CD4-positive, alpha-beta T cell treated with Interferon gamma for 1 hour (primary cell): ENCODE measurements around the gene USP17L21.
"Not testable (repeated sequence)": the region's sequence is repeated elsewhere in the genome, so short reads cannot be mapped to it uniquely, and the experiment has no call there.

Experiments used
- DNase-seq: peaks from one replicate; pipeline ENCODE4 v3.0.0-alpha.2; 2020

Gene USP17L21

GRCh38 chr4:9262572-9262971, at the start of gene USP17L21:
TSS of gene USP17L21 (plus strand) at chr4:9262872. CDS start at chr4:9262872, 0 bp downstream.
- DNase-seq, result not testable (repeated sequence)

- DNase-seq, result not testable (repeated sequence)
Measured at GRCh38 chr4:9214701-9215100, 48.0 kb upstream of the USP17L21 start.

GRCh38 chr4:9215105-9215504, 47.6 kb upstream of the USP17L21 start, which contains the start of gene USP17L11:
TSS of gene USP17L11 (plus strand) at chr4:9215405. CDS start at chr4:9215405, 0 bp downstream.
- not testable (repeated sequence) for DNase-seq

- not testable (repeated sequence) for DNase-seq
Measured at GRCh38 chr4:9219852-9220251, 42.8 kb upstream of the USP17L21 start, which contains the start of gene USP17L12. TSS of gene USP17L12 (plus strand) at chr4:9220152. CDS start at chr4:9220152, 0 bp downstream.

GRCh38 chr4:9224596-9224995, 38.1 kb upstream of the USP17L21 start, which contains the start of gene USP17L13:
TSS of gene USP17L13 (plus strand) at chr4:9224896. CDS start at chr4:9224896, 0 bp downstream.
- not testable (repeated sequence) for DNase-seq

- not testable (repeated sequence) for DNase-seq
Measured at GRCh38 chr4:9230249-9230648, 32.4 kb upstream of the USP17L21 start.

GRCh38 chr4:9234085-9234484, 28.6 kb upstream of the USP17L21 start, which contains the start of gene USP17L15:
TSS of gene USP17L15 (plus strand) at chr4:9234385. CDS start at chr4:9234385, 0 bp downstream.
- not testable (repeated sequence) for DNase-seq

GRCh38 chr4:9238461-9238860, 24.2 kb upstream of the USP17L21 start:
- DNase-seq, result peak; percentile 4

- not testable (repeated sequence) for DNase-seq
Measured at GRCh38 chr4:9243579-9243978, 19.1 kb upstream of the USP17L21 start, which contains the start of gene USP17L17. TSS of gene USP17L17 (plus strand) at chr4:9243879. CDS start at chr4:9243879, 0 bp downstream.

GRCh38 chr4:9247953-9248680, 14.6 kb upstream of the USP17L21 start, which contains the start of gene USP17L18:
TSS of gene USP17L18 (plus strand) at chr4:9248630. CDS start at chr4:9248630, 0 bp downstream.
- not testable (repeated sequence) for DNase-seq

GRCh38 chr4:9253078-9253477, 9.6 kb upstream of the USP17L21 start, which contains the start of gene USP17L19:
TSS of gene USP17L19 (plus strand) at chr4:9253378. CDS start at chr4:9253378, 0 bp downstream.
- DNase-seq, result not testable (repeated sequence)

GRCh38 chr4:9257824-9258223, 4.8 kb upstream of the USP17L21 start, which contains the start of gene USP17L20:
TSS of gene USP17L20 (plus strand) at chr4:9258124. CDS start at chr4:9258124, 0 bp downstream.
- not testable (repeated sequence) for DNase-seq

- DNase-seq, result not testable (repeated sequence)
Measured at GRCh38 chr4:9267319-9267718, 4.6 kb downstream of the USP17L21 start, which contains the start of gene USP17L22. TSS of gene USP17L22 (plus strand) at chr4:9267619. CDS start at chr4:9267619, 0 bp downstream.

- not testable (repeated sequence) for DNase-seq
Measured at GRCh38 chr4:9271719-9272118, 9.0 kb downstream of the USP17L21 start.
